ENCODE data around the gene SELENON. TPM values are rescaled to one million over a fixed set of nuclear protein-coding genes. Genes with fewer than 3 reads are reported as not detected.

The SELENON gene
- total and polyA plus RNA-seq, 2 experiments from 2014 or later, result 9.0 to 49.7 TPM

DNA sequence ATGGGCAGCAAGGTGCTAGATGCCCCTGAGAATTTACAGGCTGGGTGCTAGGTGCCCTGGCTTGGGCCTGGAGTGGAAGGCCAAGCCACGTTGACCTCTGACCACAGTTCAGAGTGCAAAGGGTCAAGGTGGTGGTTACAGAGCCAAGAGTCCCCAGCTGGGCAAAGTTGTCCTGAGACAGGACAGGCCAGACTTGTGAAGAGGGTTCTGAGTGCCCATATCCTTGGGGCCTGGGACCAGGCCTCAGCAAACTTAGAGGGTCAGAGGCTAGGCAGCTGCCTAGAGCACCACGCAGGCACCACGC, 18.9 kb upstream of the SELENON start:
- H4K20me1 ChIP-seq (ENCODE audit: insufficient read depth), result no peaks in the 10 kb centered on the region
- H3K4me2 ChIP-seq (ENCODE audit: unreplicated experiment), result no peak overlapping the region
- H3K36me3 ChIP-seq (ENCODE audit: low read depth), result no peaks in the 10 kb centered on the region
- in situ Hi-C loops (cut with MboI), result no loop called here
- no peaks in the 10 kb centered on the region for H3F3A ChIP-seq (ENCODE audit: insufficient read depth)
- no peak overlapping the region for H2AFZ ChIP-seq
- H3K4me3 ChIP-seq, result no peak overlapping the region
- 86 to 95% methylated on average over 3 of the region's 3 CpGs for WGBS, 2 experiments (ENCODE audit: low coverage in 1 of 2, low lambda C conversion rate in 2 of 2, missing lambda C conversion rate in 2 of 2)
- no peak overlapping the region for H3K9ac ChIP-seq
- no peaks in the 10 kb centered on the region for H3K9me3 ChIP-seq (ENCODE audit: low read depth)
- no peaks in the 10 kb centered on the region for H3K4me1 ChIP-seq (ENCODE audit: insufficient read depth)
- no peaks in the 10 kb centered on the region for H3K9me2 ChIP-seq (ENCODE audit: insufficient read depth)
- H3K27ac ChIP-seq, result no peak overlapping the region
- H3K79me2 ChIP-seq (ENCODE audit: insufficient read depth), result no peaks in the 10 kb centered on the region
- TF ChIP-seq EZH2phosphoT487 (IDR thresholded peaks at IDR 0.05; ENCODE audit: insufficient read depth, low read depth) (no peak), EZH2 (IDR thresholded peaks at IDR 0.05; ENCODE audit: insufficient read depth, poor library complexity, severe bottlenecking) (no peak)
- no peak for DNase-seq
- H3K27me3 ChIP-seq (replicated peaks; ENCODE audit: insufficient read depth), result no peaks in the 10 kb centered on the region

DNA sequence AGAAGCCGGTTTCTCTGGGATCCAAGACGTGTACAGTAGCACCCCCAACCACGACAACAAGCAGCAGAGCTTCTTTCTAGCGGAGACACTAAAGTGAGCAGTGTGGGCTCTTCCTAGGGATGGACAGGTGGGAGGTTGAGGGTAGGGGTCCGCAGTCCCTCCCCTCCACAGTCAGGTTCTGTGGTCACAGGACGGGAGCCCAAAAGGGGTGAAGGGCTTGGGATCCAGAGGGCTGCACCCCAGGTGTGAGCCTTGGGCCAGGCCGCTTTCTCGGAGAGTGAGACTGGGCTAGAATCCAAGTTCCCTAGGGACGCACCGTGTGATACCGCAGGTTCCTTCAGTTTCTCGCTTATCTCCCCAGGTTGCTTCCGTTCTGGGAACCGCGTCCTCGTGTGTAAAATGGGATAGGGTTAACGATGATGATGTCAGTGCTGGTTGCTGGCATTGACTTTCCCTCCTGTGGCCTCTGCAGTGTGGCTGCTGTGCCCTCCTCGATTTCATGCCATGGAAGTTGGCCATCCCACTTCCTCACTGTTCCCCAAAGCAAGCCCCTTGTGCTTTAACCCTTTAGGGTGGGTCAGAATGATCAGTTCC, 17.3 kb upstream of the SELENON start:
- Histone ChIP-seq H3K79me2 (ENCODE audit: insufficient read depth) (no peaks in the 10 kb centered on the region), H3K9me3 (ENCODE audit: low read depth) (no peaks in the 10 kb centered on the region), H3K27me3 (replicated peaks; ENCODE audit: insufficient read depth) (no peaks in the 10 kb centered on the region), H3K36me3 (ENCODE audit: low read depth) (no peaks in the 10 kb centered on the region), H3K27ac (no peak overlapping the region), H3F3A (ENCODE audit: insufficient read depth) (no peaks in the 10 kb centered on the region; the same call in 1 of the 2 replicates), H3K9me2 (ENCODE audit: insufficient read depth) (no peaks in the 10 kb centered on the region), H3K4me3 (no peak overlapping the region), H3K4me2 (ENCODE audit: unreplicated experiment) (no peak overlapping the region), H4K20me1 (ENCODE audit: insufficient read depth) (no peaks in the 10 kb centered on the region), H3K9ac (no peak overlapping the region), H2AFZ (no peak overlapping the region), H3K4me1 (ENCODE audit: insufficient read depth) (no peaks in the 10 kb centered on the region)
- DNase-seq, result no peak
- WGBS, 2 experiments (ENCODE audit: low coverage in 1 of 2, low lambda C conversion rate in 2 of 2, missing lambda C conversion rate in 2 of 2), result 75 to 77% methylated on average over 18 of the region's 18 CpGs
- no peak for TF ChIP-seq EZH2 (IDR thresholded peaks at IDR 0.05; ENCODE audit: insufficient read depth, poor library complexity, severe bottlenecking)
- no peak for TF ChIP-seq EZH2phosphoT487 (IDR thresholded peaks at IDR 0.05; ENCODE audit: insufficient read depth, low read depth)
- in situ Hi-C loops (cut with MboI), result no loop called here

DNA sequence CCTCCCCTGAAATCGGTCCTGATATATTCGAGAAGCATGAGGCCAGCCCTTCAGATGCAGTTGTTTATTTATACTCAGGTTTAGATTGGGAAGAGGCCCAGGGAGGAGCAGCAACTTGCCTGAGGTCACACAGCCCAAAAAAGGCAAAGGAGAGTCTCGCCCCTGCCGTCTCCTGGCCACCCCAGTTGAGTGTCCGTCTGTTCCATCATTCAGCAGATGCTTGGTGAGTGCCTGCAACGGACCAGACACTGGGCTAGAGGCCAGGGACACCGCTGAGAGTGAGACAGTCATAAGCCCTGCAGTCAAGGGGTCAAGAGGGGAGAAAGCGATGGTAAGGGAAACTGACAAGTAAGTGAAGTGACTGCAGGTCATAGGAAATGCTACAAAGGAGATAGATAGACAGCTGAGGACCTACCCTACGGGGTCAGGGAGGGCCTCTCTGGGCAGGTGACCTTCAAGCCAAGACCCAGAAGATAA, 15.4 kb upstream of the SELENON start:
- H2AFZ ChIP-seq, result no peak overlapping the region
- H3K9me2 ChIP-seq (ENCODE audit: insufficient read depth), result no peaks in the 10 kb centered on the region
- 68 to 74% methylated on average over 8 to 9 of the region's 9 CpGs for WGBS, 2 experiments (ENCODE audit: low coverage in 1 of 2, low lambda C conversion rate in 2 of 2, missing lambda C conversion rate in 2 of 2)
- no peaks in the 10 kb centered on the region for H3K36me3 ChIP-seq (ENCODE audit: low read depth)
- TF ChIP-seq EZH2phosphoT487 (IDR thresholded peaks at IDR 0.05; ENCODE audit: insufficient read depth, low read depth), result no peak
- TF ChIP-seq EZH2 (IDR thresholded peaks at IDR 0.05; ENCODE audit: insufficient read depth, poor library complexity, severe bottlenecking), result no peak
- H4K20me1 ChIP-seq (ENCODE audit: insufficient read depth), result no peaks in the 10 kb centered on the region
- no peaks in the 10 kb centered on the region; the same call in 1 of the 2 replicates for H3F3A ChIP-seq (ENCODE audit: insufficient read depth)
- H3K4me3 ChIP-seq, result no peak overlapping the region
- no peak overlapping the region for H3K9ac ChIP-seq
- H3K4me1 ChIP-seq (ENCODE audit: insufficient read depth), result no peaks in the 10 kb centered on the region
- H3K79me2 ChIP-seq (ENCODE audit: insufficient read depth), result no peaks in the 10 kb centered on the region
- in situ Hi-C loops (cut with MboI), result no loop called here
- no peak overlapping the region for H3K27ac ChIP-seq
- H3K4me2 ChIP-seq (ENCODE audit: unreplicated experiment), result no peak overlapping the region
- H3K9me3 ChIP-seq (ENCODE audit: low read depth), result no peaks in the 10 kb centered on the region
- peak; percentile 13 for DNase-seq
- H3K27me3 ChIP-seq (replicated peaks; ENCODE audit: insufficient read depth), result no peaks in the 10 kb centered on the region

DNA sequence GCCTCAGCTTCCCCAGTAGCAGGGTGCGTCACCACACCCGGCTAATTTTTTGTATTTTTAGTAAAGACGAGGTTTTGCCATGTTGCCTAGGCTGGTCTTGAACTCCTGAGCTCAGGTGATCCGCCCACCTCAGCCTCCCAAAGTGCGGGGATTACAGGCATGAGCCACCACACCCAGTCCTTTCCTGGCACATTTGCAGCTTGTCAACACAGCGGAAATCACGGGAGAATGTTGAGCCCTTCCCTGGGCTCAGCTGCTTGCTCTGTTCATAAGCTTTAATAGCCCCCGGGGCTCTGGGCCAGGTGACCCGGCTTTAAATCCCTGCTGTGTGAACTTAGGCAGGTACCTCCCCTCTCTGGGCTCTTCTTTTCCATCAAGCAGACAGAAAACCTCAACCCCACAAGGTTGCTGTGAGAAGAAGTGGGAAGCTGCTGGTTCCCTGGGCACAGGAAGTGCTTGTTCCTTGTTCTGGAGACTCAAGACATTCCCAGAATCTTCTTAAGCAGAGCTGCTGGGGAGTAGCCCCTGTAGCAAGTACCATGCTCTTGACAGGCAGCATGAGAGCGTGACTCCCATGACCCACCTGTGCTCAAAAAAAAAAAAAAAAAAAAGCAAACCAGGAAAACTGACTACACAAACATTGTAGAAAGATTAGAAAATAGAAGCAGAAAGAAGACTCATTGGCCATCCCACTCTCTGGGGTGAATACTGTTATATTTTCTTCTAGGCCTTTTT, 14.5 kb upstream of the SELENON start:
- Histone ChIP-seq H3F3A (ENCODE audit: insufficient read depth) (no peaks in the 10 kb centered on the region; the same call in 1 of the 2 replicates), H3K4me2 (ENCODE audit: unreplicated experiment) (no peak overlapping the region), H3K9ac (no peak overlapping the region), H3K79me2 (ENCODE audit: insufficient read depth) (no peaks in the 10 kb centered on the region), H3K27ac (no peak overlapping the region), H3K9me3 (ENCODE audit: low read depth) (no peaks in the 10 kb centered on the region), H3K9me2 (ENCODE audit: insufficient read depth) (no peaks in the 10 kb centered on the region), H4K20me1 (ENCODE audit: insufficient read depth) (no peaks in the 10 kb centered on the region), H3K4me1 (ENCODE audit: insufficient read depth) (no peaks in the 10 kb centered on the region), H3K36me3 (ENCODE audit: low read depth) (no peaks in the 10 kb centered on the region), H3K27me3 (replicated peaks; ENCODE audit: insufficient read depth) (no peaks in the 10 kb centered on the region), H3K4me3 (no peak overlapping the region), H2AFZ (no peak overlapping the region)
- DNase-seq, result no peak
- in situ Hi-C loops (cut with MboI), result no loop called here
- TF ChIP-seq EZH2phosphoT487 (IDR thresholded peaks at IDR 0.05; ENCODE audit: insufficient read depth, low read depth), result no peak
- no peak for TF ChIP-seq EZH2 (IDR thresholded peaks at IDR 0.05; ENCODE audit: insufficient read depth, poor library complexity, severe bottlenecking)
- WGBS, 2 experiments (ENCODE audit: low coverage in 1 of 2, low lambda C conversion rate in 2 of 2, missing lambda C conversion rate in 2 of 2), result 79 to 84% methylated on average over 10 of the region's 10 CpGs

Measured in GM23248 (cell line).